GM19395 (cell line): ENCODE measurements around the gene ZGPAT.

Source experiments
- ATAC-seq: cut with Tn5 transposase; IDR thresholded peaks from one replicate; pipeline ENCODE4 v1.9.1; 2021; ENCODE audit warnings: mild to moderate bottlenecking, moderate library complexity; ENCODE audit not compliant: unreplicated experiment

The ZGPAT gene

GRCh38 chr20:63732118-63733095 lies 24.6 kb downstream of the ZGPAT start:
- no peak for ATAC-seq

GRCh38 chr20:63733117-63733516 lies 25.3 kb downstream of the ZGPAT start:
- no peak for ATAC-seq

GRCh38 chr20:63733579-63734081 lies 25.8 kb downstream of the ZGPAT start:
- ATAC-seq, result no peak

- ATAC-seq, result no peak
Measured at GRCh38 chr20:63734111-63734945, 26.5 kb downstream of the ZGPAT start.

GRCh38 chr20:63734946-63735858 lies 27.4 kb downstream of the ZGPAT start:
- ATAC-seq, result no peak

- no peak for ATAC-seq
Measured at GRCh38 chr20:63735859-63736718, 28.2 kb downstream of the ZGPAT start, which contains the start of gene LIME1. TSS of gene LIME1 (plus strand) at chr20:63736664. CDS start at chr20:63737550, 886 bp downstream.

GRCh38 chr20:63736893-63737694 lies 29.3 kb downstream of the ZGPAT start:
- ATAC-seq, result no peak

- no peak for ATAC-seq
Measured at GRCh38 chr20:63737695-63737944, 29.8 kb downstream of the ZGPAT start.

- ATAC-seq, result no peak
Measured at GRCh38 chr20:63737945-63738686, 30.3 kb downstream of the ZGPAT start.

GRCh38 chr20:63738687-63739129 lies 30.9 kb downstream of the ZGPAT start:
- ATAC-seq, result no peak

- no peak for ATAC-seq
Measured at GRCh38 chr20:63739130-63740069, 31.6 kb downstream of the ZGPAT start, which contains the start of gene SLC2A4RG. TSS of gene SLC2A4RG (plus strand) at chr20:63739776. CDS start at chr20:63739913, 137 bp downstream.

GRCh38 chr20:63740070-63740626 lies 32.3 kb downstream of the ZGPAT start:
- ATAC-seq, result no peak

GRCh38 chr20:63740627-63741353 lies 33.0 kb downstream of the ZGPAT start:
- no peak for ATAC-seq

GRCh38 chr20:63741354-63741675 lies 33.5 kb downstream of the ZGPAT start:
- ATAC-seq, result no peak

- no peak for ATAC-seq
Measured at GRCh38 chr20:63741676-63742380, 34.0 kb downstream of the ZGPAT start.
